ENCODE measurements around the gene PBX2.

DNA sequence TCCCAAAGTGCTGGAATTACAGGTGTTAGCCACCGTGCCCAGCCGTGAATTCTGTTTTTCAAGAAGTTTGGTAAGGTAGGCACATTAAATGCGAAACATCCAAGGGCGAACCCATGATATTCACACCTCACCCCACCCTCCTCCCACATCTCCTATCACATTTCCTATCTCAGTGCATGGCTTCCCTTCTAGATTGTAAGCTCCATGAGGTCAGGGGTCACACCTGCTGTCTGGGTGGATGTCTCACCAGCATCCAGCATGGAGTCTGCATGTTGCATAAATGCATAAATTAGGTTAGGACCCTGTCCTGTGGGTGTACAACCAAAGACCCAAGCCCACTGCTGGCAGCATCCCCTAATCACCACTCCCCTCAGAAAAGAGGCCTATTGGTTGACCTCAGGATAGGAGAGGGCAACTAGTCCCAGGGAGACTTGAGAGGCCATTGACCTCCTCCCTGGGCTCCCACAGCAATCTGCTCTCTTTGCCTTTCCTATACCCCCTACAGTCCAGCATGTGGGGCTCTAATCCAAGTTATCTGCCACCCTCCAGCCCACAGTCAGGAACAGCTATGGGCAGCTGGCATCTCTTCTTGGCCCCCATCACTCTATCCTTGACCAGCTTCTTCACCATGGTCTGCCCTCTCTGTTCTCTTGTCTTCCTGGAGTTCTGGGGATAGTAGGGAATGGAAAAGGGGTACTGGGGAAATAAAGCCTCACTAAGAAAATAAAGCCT lies 42.4 kb downstream of the PBX2 start:
- no peak for TF ChIP-seq POLR2A (IDR thresholded peaks at IDR 0.05)
- TF ChIP-seq, protein P1, sequence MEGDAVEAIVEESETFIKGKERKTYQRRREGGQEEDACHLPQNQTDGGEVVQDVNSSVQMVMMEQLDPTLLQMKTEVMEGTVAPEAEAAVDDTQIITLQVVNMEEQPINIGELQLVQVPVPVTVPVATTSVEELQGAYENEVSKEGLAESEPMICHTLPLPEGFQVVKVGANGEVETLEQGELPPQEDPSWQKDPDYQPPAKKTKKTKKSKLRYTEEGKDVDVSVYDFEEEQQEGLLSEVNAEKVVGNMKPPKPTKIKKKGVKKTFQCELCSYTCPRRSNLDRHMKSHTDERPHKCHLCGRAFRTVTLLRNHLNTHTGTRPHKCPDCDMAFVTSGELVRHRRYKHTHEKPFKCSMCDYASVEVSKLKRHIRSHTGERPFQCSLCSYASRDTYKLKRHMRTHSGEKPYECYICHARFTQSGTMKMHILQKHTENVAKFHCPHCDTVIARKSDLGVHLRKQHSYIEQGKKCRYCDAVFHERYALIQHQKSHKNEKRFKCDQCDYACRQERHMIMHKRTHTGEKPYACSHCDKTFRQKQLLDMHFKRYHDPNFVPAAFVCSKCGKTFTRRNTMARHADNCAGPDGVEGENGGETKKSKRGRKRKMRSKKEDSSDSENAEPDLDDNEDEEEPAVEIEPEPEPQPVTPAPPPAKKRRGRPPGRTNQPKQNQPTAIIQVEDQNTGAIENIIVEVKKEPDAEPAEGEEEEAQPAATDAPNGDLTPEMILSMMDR (IDR thresholded peaks at IDR 0.05), result no peak

Data from lower leg skin (tissue), 3 donors.